ENCODE data around the gene FMNL3.
A peak's percentile ranks its signal among the peaks of the same experiment; 100 is the strongest.
"Not testable (repeated sequence)": the region's sequence is repeated elsewhere in the genome, so short reads cannot be mapped to it uniquely, and the experiment has no call there.

Gene FMNL3

DNA sequence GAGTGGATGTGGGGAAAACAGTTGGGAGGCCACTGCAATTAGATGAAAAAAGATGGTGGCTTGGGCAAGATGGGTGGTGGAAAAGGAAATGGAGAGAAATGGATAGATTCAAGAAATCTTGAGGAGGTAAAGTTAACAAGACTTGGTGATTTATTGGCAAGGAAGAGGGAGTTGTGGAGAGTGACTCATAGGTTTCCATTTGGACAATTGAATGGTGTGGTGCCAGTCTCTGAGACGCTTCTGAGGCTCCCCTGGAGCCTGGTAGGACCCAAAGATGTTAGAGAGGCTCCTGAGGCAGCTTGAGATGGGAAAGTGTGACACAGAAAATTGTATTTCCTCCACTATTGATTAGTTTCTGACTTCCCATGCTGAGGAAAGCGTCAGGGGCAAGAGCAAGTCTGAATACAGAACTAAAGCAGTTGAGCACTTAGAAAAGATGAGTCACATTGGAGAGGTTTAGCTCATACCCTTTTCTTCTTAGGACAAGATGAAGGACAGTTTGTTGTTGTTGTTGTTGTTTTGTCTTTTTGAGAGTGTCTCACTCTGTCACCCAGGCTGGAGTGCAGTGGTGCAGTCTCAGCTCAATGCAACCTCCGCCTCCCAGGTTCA is 79.3 kb downstream of the FMNL3 start:
- no peak for DNase-seq

- no peak for DNase-seq
These were observed 80.4 kb downstream of the FMNL3 start for GRCh38 chr12:49626836-49627235.

- DNase-seq: no peak
These were observed 80.9 kb downstream of the FMNL3 start for GRCh38 chr12:49626169-49626835.

- DNase-seq: no peak
These were observed 82.2 kb downstream of the FMNL3 start for GRCh38 chr12:49624921-49625577.

GRCh38 chr12:49623142-49623904 is 83.9 kb downstream of the FMNL3 start, which contains the start of gene PRPF40B:
TSS of gene PRPF40B (plus strand) at chr12:49623561. CDS start at chr12:49623591, 30 bp downstream.
- peak; percentile 68 for DNase-seq

GRCh38 chr12:49622501-49623141 is 84.6 kb downstream of the FMNL3 start:
- peak; percentile 48 for DNase-seq

GRCh38 chr12:49621651-49622500 is 85.3 kb downstream of the FMNL3 start:
- no peak for DNase-seq

DNA sequence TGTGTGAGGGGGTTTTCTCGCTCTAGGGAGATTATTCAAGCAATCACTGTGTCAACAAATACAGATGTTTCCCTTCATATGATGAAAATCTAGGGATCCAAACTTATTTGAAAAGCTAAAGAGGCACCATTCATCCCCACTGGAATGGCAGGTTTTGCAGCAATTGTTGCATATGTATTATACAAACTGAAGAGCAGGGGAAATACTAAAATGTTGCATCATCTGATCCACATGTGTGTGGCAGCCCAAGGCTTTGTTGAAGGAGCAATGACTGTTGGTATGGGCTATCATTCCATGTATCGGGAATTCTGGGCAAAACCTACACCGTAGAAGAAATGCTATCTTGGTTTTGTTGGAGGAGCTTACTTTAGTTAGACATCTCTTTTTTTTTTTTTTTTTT is 87.9 kb downstream of the FMNL3 start:
- no peak for DNase-seq

GRCh38 chr12:49618576-49618975 is 88.6 kb downstream of the FMNL3 start:
- no peak for DNase-seq

- no peak for DNase-seq
These were observed 90.5 kb downstream of the FMNL3 start for GRCh38 chr12:49616533-49617219.

GRCh38 chr12:49615725-49616124 is 91.5 kb downstream of the FMNL3 start:
- DNase-seq: no peak

DNA sequence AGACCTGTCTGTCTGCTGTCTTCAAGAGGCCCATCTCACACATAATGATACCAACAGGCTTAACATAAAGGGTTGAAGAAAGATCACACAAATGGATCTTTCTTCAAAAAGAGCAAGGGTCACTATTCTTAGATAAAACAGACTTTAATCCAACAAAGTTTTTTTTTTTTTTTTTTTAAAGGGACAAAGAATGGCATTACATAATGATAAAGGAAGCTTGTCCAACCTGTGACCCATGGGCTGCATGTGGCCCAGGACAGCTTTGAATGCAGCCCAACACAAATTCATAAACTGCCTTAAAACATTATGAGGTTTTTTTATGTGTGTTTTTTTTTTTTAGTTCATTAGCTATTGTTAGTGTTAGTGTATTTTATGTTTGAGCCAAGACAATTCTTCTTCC is 95.0 kb downstream of the FMNL3 start:
- no peak for DNase-seq

DNA sequence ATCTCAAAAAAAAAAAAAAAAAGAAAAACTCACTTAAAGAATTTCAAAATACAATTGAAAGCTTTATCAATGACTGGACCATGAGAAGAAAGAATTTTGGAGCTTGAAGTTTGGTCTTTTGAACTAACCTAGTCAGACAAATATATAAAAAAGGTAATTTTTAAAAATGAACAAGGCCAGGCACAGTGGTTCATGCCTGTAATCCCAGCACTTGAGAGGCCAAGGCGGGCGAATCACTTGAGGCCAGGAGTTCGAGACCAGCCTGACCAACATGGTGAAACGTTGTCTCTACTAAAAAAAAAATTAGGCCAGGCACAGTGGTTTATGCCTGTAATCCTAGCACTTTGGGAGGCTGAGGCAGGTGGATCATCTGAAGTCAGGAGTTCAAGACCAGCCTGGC is 96.4 kb downstream of the FMNL3 start:
- not testable (repeated sequence) for DNase-seq

DNA sequence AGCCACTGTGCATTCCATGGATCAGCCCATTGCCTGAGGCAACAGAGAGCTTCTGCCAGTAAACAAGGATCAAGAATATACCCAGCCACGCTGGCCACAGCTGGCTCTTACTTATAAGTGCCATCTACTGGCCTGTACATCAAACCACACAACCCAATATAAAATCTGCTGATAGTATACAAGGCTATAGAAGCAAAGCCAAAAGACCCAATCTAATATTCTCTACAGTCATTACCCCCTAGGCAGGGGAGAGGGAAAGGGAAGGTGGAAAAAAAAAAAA is 97.4 kb downstream of the FMNL3 start:
- no peak for DNase-seq

DNA sequence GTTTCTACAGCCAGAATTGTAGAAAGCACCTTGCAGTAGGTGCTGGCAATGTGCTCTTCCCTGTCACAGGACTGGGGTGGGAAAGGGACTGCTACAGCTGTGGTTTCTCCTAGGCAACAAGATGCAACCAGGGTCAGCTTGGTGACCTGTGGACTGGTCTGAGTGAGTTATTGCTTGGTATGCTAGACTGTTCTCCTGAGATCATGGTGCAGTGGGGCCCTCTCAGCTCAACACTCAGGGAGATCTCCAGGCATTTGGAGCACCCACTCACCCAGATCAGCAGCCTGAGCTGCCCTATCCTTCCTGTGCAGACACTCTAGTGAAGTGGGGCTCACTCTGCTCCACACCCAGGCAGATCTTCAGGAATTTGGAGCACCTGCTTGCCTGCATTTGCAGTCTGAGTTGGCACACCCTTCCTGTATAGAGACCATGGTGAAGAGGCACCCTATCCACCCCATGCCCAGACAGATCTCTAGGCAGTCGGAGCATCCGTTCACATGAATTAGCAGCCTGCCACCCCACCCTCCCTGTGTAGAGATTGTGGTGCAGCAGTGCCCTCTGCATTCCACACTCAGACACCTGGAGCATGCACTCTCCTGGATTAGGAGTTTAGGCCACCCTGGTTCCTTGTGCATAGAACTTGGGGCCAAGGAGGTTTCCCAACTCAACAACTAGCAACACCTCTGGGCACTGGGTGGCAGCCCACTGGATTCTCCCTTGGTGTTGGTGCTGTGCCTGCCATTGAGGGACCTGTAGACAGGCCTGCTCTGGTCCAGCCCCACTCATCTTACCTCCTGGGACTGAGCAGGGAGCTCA is 97.9 kb downstream of the FMNL3 start:
- no peak for DNase-seq

- not testable (repeated sequence) for DNase-seq
These were observed 101.7 kb downstream of the FMNL3 start, which contains the start of gene FAM186B for GRCh38 chr12:49605539-49605938. TSS of gene FAM186B (minus strand) at chr12:49605639. CDS start at chr12:49605477, 162 bp downstream.

DNA sequence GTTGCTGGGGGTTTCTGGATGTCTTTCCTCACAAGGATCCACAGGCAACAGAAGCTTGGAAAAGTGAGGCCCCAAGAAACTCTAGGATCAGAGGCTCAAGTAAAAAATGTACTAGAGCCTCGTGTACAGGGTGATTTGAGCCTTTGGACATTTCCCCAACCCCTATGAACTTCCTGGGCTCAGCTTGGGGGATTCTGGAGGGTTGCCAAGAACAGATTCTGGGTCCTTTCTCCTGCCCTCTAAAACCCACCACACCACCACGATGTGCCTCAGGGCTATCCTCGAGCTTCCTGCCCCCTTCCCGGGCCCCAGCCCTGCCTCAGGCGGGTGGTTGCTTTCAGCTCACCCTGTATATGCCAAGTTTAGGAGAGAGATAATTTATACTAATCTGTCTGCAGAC is 102.3 kb downstream of the FMNL3 start:
- DNase-seq: no peak

DNA sequence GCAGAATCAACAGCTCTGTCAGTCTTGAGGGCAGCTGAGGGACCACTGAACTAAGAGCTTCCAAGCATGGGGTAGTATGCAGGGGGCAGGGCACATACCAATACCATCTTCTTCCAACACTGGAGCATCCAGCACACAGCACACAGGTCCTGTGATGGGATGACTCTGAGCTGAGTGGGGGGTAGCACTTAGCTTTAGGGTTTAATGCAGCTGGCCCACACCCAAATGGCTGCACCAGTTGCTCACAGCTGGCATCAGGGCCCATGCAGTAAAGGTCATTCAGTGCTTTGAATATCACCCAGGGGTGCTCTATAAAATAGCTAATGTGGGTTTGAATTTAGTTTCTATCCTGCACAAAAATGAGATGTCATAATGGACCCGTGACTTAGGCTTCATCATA is 103.5 kb downstream of the FMNL3 start:
- no peak for DNase-seq

DNA sequence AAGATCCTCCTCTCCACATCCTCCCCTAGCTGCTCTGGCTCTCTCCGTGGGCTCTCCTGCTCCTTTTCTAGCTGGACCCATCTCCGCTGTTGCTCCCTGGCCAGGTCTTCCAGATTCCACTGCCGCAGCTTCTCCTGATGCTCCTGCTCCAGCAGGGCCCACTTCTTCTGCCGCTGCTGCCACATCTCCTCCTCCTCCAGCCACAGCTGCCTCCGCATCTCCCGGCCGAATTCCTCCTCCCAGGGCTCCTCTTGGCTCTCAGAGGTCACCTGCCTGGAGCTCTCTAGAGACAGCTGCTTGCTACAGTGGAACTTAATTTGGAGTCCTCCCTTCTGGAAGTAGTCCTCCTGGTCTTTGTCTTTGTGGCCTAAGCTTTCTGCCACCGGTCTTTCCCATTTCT is 107.2 kb downstream of the FMNL3 start:
- no peak for DNase-seq

GRCh38 chr12:49598527-49598926 is 108.7 kb downstream of the FMNL3 start:
- no peak for DNase-seq
